ENCODE results near the gene PHLDA2. TPM values are rescaled to one million over a fixed set of nuclear protein-coding genes. Genes with fewer than 3 reads are reported as not detected.

The PHLDA2 gene
- total and polyA plus RNA-seq, 2 of the 13 experiments (the other 11 are each of a cell fraction or from before 2014, with no cell fraction given), result 0.55 to 0.78 TPM

DNA sequence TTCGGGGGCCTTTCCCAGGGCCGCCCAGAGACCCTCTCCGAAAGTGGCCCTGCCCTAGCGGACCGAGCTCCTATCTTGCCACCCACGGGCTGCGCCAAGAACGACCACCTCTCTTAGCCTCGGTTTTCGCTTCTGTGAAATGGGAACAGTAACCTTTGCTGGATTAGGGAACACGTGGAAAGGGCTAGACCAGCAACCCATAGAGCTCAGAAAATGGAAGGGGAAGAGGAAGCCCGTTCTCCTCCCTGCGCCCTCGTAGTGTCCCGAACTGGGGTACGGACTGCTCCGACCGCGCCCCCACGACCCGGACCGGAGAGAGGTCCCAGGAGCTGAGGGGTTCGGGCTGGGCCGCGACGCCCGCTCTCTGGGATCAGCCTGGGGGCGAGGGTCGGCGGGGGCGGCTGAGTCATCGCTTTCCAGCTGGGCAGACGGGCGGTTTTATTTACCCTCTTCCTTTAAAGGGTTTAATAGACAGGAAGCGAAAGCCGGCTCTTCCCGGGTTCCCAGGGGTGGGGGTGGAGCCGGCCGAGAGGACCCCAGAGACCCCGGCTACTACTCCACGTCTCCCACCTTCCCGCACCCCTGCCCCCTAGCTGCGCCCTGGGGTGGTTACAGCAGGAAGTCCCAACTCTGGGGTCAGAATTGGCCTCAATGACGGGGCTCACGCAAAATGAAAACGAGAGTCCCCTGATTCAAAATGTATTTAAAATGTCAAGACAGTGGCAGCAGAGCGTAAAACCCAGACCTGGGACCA lies 907 bp upstream of the PHLDA2 start (continued):
- TF ChIP-seq MIER3 (CRISPR knock-in tag; IDR thresholded peaks at IDR 0.05; ENCODE audit: borderline replicate concordance), result 0 out of 2 replicates have a peak, but pooled peaks have one; percentile 2
- TF ChIP-seq SRSF1 (optimal IDR thresholded peaks at IDR 0.05; ENCODE audit: low read depth, low read length), result peak; percentile 74
- TF ChIP-seq ZNF569 (CRISPR knock-in tag; IDR thresholded peaks at IDR 0.05; ENCODE audit: borderline replicate concordance), result no peak
- TF ChIP-seq, protein P1, sequence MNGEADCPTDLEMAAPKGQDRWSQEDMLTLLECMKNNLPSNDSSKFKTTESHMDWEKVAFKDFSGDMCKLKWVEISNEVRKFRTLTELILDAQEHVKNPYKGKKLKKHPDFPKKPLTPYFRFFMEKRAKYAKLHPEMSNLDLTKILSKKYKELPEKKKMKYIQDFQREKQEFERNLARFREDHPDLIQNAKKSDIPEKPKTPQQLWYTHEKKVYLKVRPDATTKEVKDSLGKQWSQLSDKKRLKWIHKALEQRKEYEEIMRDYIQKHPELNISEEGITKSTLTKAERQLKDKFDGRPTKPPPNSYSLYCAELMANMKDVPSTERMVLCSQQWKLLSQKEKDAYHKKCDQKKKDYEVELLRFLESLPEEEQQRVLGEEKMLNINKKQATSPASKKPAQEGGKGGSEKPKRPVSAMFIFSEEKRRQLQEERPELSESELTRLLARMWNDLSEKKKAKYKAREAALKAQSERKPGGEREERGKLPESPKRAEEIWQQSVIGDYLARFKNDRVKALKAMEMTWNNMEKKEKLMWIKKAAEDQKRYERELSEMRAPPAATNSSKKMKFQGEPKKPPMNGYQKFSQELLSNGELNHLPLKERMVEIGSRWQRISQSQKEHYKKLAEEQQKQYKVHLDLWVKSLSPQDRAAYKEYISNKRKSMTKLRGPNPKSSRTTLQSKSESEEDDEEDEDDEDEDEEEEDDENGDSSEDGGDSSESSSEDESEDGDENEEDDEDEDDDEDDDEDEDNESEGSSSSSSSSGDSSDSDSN (CRISPR knock-in tag; IDR thresholded peaks at IDR 0.05), result 0 out of 2 replicates have a peak, but pooled peaks have one; percentile 13
- TF ChIP-seq TRIM24 (CRISPR knock-in tag; IDR thresholded peaks at IDR 0.05), result no peak
- TF ChIP-seq NFKB2 (CRISPR knock-in tag; IDR thresholded peaks at IDR 0.05; ENCODE audit: borderline replicate concordance), result peak; percentile 50; the same call in 1 of the 2 replicates
- no peak for TF ChIP-seq REL (CRISPR knock-in tag; conservative IDR thresholded peaks at IDR 0.05)
- TF ChIP-seq PAWR (CRISPR knock-in tag; IDR thresholded peaks at IDR 0.05; ENCODE audit: borderline replicate concordance), result no peak
- TF ChIP-seq RAD21 (CRISPR knock-in tag; IDR thresholded peaks at IDR 0.05), result no peak
- TF ChIP-seq ZNF124 (CRISPR knock-in tag; IDR thresholded peaks at IDR 0.05), result no peak; the same call in 1 of the 2 replicates
- no peak for TF ChIP-seq SP1 (IDR thresholded peaks at IDR 0.05)
- no peak for TF ChIP-seq SP1 (CRISPR knock-in tag; IDR thresholded peaks at IDR 0.05)
- TF ChIP-seq, protein P2, sequence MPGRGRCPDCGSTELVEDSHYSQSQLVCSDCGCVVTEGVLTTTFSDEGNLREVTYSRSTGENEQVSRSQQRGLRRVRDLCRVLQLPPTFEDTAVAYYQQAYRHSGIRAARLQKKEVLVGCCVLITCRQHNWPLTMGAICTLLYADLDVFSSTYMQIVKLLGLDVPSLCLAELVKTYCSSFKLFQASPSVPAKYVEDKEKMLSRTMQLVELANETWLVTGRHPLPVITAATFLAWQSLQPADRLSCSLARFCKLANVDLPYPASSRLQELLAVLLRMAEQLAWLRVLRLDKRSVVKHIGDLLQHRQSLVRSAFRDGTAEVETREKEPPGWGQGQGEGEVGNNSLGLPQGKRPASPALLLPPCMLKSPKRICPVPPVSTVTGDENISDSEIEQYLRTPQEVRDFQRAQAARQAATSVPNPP (CRISPR knock-in tag; IDR thresholded peaks at IDR 0.05), result no peak
- TF ChIP-seq ZNF501 (CRISPR knock-in tag; IDR thresholded peaks at IDR 0.05), result peak; percentile 65; the same call in 1 of the 2 replicates
- TF ChIP-seq, protein P3, sequence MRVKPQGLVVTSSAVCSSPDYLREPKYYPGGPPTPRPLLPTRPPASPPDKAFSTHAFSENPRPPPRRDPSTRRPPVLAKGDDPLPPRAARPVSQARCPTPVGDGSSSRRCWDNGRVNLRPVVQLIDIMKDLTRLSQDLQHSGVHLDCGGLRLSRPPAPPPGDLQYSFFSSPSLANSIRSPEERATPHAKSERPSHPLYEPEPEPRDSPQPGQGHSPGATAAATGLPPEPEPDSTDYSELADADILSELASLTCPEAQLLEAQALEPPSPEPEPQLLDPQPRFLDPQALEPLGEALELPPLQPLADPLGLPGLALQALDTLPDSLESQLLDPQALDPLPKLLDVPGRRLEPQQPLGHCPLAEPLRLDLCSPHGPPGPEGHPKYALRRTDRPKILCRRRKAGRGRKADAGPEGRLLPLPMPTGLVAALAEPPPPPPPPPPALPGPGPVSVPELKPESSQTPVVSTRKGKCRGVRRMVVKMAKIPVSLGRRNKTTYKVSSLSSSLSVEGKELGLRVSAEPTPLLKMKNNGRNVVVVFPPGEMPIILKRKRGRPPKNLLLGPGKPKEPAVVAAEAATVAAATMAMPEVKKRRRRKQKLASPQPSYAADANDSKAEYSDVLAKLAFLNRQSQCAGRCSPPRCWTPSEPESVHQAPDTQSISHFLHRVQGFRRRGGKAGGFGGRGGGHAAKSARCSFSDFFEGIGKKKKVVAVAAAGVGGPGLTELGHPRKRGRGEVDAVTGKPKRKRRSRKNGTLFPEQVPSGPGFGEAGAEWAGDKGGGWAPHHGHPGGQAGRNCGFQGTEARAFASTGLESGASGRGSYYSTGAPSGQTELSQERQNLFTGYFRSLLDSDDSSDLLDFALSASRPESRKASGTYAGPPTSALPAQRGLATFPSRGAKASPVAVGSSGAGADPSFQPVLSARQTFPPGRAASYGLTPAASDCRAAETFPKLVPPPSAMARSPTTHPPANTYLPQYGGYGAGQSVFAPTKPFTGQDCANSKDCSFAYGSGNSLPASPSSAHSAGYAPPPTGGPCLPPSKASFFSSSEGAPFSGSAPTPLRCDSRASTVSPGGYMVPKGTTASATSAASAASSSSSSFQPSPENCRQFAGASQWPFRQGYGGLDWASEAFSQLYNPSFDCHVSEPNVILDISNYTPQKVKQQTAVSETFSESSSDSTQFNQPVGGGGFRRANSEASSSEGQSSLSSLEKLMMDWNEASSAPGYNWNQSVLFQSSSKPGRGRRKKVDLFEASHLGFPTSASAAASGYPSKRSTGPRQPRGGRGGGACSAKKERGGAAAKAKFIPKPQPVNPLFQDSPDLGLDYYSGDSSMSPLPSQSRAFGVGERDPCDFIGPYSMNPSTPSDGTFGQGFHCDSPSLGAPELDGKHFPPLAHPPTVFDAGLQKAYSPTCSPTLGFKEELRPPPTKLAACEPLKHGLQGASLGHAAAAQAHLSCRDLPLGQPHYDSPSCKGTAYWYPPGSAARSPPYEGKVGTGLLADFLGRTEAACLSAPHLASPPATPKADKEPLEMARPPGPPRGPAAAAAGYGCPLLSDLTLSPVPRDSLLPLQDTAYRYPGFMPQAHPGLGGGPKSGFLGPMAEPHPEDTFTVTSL (CRISPR knock-in tag; IDR thresholded peaks at IDR 0.05; ENCODE audit: borderline replicate concordance), result peak; percentile 54; the same call in 1 of the 2 replicates
- TF ChIP-seq CBX5 (CRISPR knock-in tag; IDR thresholded peaks at IDR 0.05; ENCODE audit: borderline replicate concordance), result no peak; the same call in 1 of the 2 replicates

Measured in HepG2 (cell line).